Islet of Langerhans (tissue), 1 donor: ENCODE measurements around the gene IWS1.
"Not testable (repeated sequence)": the region's sequence is repeated elsewhere in the genome, so short reads cannot be mapped to it uniquely, and the experiment has no call there.

Experiments
- FAIRE-seq: peaks from one replicate; lab custom pipeline; 2011; peaks lifted over from hg19 to GRCh38; lab: Jason Lieb, UNC

Gene IWS1

GRCh38 chr2:127560931-127561280 lies 34.6 kb upstream of the IWS1 start:
- FAIRE-seq: no peak

- FAIRE-seq: no peak
Observed at GRCh38 chr2:127560201-127560930, 34.1 kb upstream of the IWS1 start.

- FAIRE-seq: no peak
Observed at GRCh38 chr2:127559454-127559853, 33.2 kb upstream of the IWS1 start.

GRCh38 chr2:127558911-127559310 lies 32.6 kb upstream of the IWS1 start:
- FAIRE-seq: no peak

- FAIRE-seq: no peak
Observed at GRCh38 chr2:127552846-127553245, 26.6 kb upstream of the IWS1 start.

GRCh38 chr2:127552336-127552735 lies 26.0 kb upstream of the IWS1 start:
- FAIRE-seq: no peak

GRCh38 chr2:127551221-127551930 lies 25.1 kb upstream of the IWS1 start:
- FAIRE-seq: no peak

- FAIRE-seq: no peak
Observed at GRCh38 chr2:127546797-127547196, 20.5 kb upstream of the IWS1 start.

GRCh38 chr2:127545796-127546195 lies 19.5 kb upstream of the IWS1 start:
- no peak for FAIRE-seq

- no peak for FAIRE-seq
Observed at GRCh38 chr2:127545189-127545588, 18.9 kb upstream of the IWS1 start.

- FAIRE-seq: not testable (repeated sequence)
Observed at GRCh38 chr2:127543013-127543501, 16.8 kb upstream of the IWS1 start.

GRCh38 chr2:127542231-127542630 lies 15.9 kb upstream of the IWS1 start:
- FAIRE-seq: no peak

GRCh38 chr2:127541809-127542208 lies 15.5 kb upstream of the IWS1 start:
- FAIRE-seq: no peak

- no peak for FAIRE-seq
Observed at GRCh38 chr2:127537644-127538043, 11.4 kb upstream of the IWS1 start.

GRCh38 chr2:127536707-127537541 lies 10.6 kb upstream of the IWS1 start:
- no peak for FAIRE-seq

GRCh38 chr2:127535918-127536317 lies 9.6 kb upstream of the IWS1 start:
- no peak for FAIRE-seq

- no peak for FAIRE-seq
Observed at GRCh38 chr2:127535422-127535901, 9.2 kb upstream of the IWS1 start, which contains the start of gene MYO7B. Gene MYO7B, plus strand, starts transcription at chr2:127535683. Its CDS starts 24,040 bp downstream, at chr2:127559723.

GRCh38 chr2:127532296-127532695 lies 6.0 kb upstream of the IWS1 start:
- no peak for FAIRE-seq

- no peak for FAIRE-seq
Observed at GRCh38 chr2:127531221-127531648, 4.9 kb upstream of the IWS1 start.

GRCh38 chr2:127530245-127531140 lies 4.2 kb upstream of the IWS1 start:
- FAIRE-seq: no peak

GRCh38 chr2:127529416-127529815 lies 3.1 kb upstream of the IWS1 start:
- not testable (repeated sequence) for FAIRE-seq

GRCh38 chr2:127528487-127528886 lies 2.2 kb upstream of the IWS1 start:
- FAIRE-seq: no peak
